ENCODE data around the gene TMEM131. TPM values are rescaled to one million over a fixed set of nuclear protein-coding genes. Genes with fewer than 3 reads are reported as not detected.

TMEM131 gene
- total and polyA plus RNA-seq, 10 of the 15 experiments (the other 5 are each of a cell fraction or from before 2014, with no cell fraction given), result 6.0 to 48.2 (median 23.2) TPM

DNA sequence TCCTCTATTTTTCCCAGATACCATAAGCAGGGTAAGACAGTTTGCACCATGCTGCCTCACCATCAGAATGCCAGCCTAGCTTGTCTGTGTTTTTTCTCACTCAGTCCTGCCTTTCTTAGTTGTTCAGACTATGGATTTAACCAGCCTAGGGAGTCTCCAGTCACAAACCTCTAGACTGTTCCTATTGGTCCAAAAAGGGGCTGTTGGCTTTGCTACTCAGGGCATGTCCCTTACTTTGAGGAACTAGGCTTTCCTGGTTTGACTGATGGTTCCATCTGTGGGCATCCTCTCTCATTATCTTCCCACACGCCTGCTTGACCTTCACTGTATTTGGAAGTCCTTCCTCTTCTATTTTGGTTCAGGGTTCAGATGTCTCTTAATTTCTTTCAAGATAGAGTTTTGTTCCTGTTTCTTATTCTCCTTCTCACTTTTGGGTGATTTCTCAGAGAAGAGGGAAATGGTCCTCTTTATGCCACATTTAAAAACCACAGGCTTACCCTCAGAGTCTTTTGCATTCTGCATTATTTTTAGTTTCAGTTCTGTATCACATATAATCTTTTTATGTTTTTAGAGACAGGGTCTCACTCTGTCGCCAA is 31.3 kb upstream of the TMEM131 start:
- Histone ChIP-seq H3K4me3 (peak overlapping the region; percentile 53), H3K27ac (ENCODE audit: control insufficient read depth, insufficient read depth) (peak overlapping the region; percentile 80), H3K36me3 (ENCODE audit: control insufficient read depth in 2 of 2, insufficient read depth in 2 of 2, low read length in 1 of 2) (no peaks in the 10 kb centered on the region), H3K27me3 (replicated peaks in 1 of 2; ENCODE audit: control insufficient read depth in 2 of 2, insufficient read depth in 2 of 2, low read length in 1 of 2) (no peaks in the 10 kb centered on the region), H3K4me1 (ENCODE audit: control insufficient read depth, insufficient read depth, low read length) (peaks cover 35% of the 10 kb centered on the region), H4K20me1 (ENCODE audit: control insufficient read depth, insufficient read depth) (no peaks in the 10 kb centered on the region), H3K79me2 (ENCODE audit: control insufficient read depth, insufficient read depth, low read length) (no peaks in the 10 kb centered on the region), H3K9me3 (replicated peaks; ENCODE audit: control insufficient read depth, insufficient read depth, low read length) (no peaks in the 10 kb centered on the region; the same call in 1 of the 3 replicates), H3K9ac (ENCODE audit: control insufficient read depth, insufficient read depth, low read length) (peak overlapping the region; percentile 49; the same call in 1 of the 2 replicates), H3K4me2 (ENCODE audit: control insufficient read depth, insufficient read depth) (peak overlapping the region; percentile 60), H2AFZ (ENCODE audit: control insufficient read depth, low read depth, low read length) (no peak overlapping the region)
- ATAC-seq (peak; percentile 93), DNase-seq (ENCODE audit: low read depth, low spot score) (peak; percentile 98), FAIRE-seq (peak; percentile 77)
- no TSS peak for BruUV-seq (replicated peaks)
- ChIA-PET SMC1A (ENCODE audit: uncharacterized antibody, unreplicated experiment) (interaction anchor here (0.7 to 4.2 kb wide), 26 partner anchors 8 to 242 kb away, joined by 3 to 28 read pairs (median 6); no protein-coding TSS in a partner anchor), POLR2A (interaction anchor here (0.6 to 1.7 kb wide), 7 partner anchors 8 to 113 kb away, joined by 3 to 7 read pairs (median 3); no protein-coding TSS in a partner anchor), RAD21 (ENCODE audit: unreplicated experiment) (interaction anchor here (1.0 to 4.1 kb wide), 12 partner anchors 11 to 157 kb away, joined by 3 to 26 read pairs (median 5); no protein-coding TSS in a partner anchor), CTCF (interaction anchor here (1.0 to 1.8 kb wide), 8 partner anchors 10 to 119 kb away, joined by 3 to 7 read pairs (median 5); partner anchors contain the start of gene VWA3B)
- 0% methylated on average over 2 of the region's 2 CpGs for WGBS (ENCODE audit: insufficient coverage, insufficient replicate concordance, low lambda C conversion rate, missing lambda C conversion rate)
- in situ Hi-C loops (cut with MboI) (no loop called here), intact Hi-C loops (cut with micrococcal nuclease; ENCODE audit: unreplicated experiment) (loop anchor here (1.0 to 5.0 kb wide), 6 partner anchors 15 to 220 kb away; no protein-coding TSS in a partner anchor)
- peak; percentile 91 for TF ChIP-seq MEF2B (IDR thresholded peaks at IDR 0.05; ENCODE audit: partially characterized antibody, poor library complexity, severe bottlenecking)
- no peak for TF ChIP-seq HDGF (IDR thresholded peaks at IDR 0.05)
- peak in 1 of 2 experiments; percentile 19; a peak in 1 of 3 replicates for TF ChIP-seq EGR1 (IDR thresholded peaks at IDR 0.05; ENCODE audit: borderline replicate concordance in 1 of 2, low read depth in 2 of 2, low read length in 2 of 2)
- no peak for TF ChIP-seq MYB (IDR thresholded peaks at IDR 0.05; ENCODE audit: borderline replicate concordance, low read depth, low read length)
- peak in 1 of 2 experiments; percentile 79; a peak in 2 of 4 replicates for TF ChIP-seq CEBPB (IDR thresholded peaks at IDR 0.05; ENCODE audit: borderline replicate concordance in 1 of 2, low read depth in 2 of 2, low read length in 2 of 2)
- peak; percentile 75; the same call in 1 of the 2 replicates for TF ChIP-seq JUND (IDR thresholded peaks at IDR 0.05; ENCODE audit: low read depth, low read length)
- TF ChIP-seq JUNB (IDR thresholded peaks at IDR 0.05), result peak; percentile 96
- TF ChIP-seq BACH1 (IDR thresholded peaks at IDR 0.05; ENCODE audit: borderline replicate concordance), result peak; percentile 91
- TF ChIP-seq, protein P1, sequence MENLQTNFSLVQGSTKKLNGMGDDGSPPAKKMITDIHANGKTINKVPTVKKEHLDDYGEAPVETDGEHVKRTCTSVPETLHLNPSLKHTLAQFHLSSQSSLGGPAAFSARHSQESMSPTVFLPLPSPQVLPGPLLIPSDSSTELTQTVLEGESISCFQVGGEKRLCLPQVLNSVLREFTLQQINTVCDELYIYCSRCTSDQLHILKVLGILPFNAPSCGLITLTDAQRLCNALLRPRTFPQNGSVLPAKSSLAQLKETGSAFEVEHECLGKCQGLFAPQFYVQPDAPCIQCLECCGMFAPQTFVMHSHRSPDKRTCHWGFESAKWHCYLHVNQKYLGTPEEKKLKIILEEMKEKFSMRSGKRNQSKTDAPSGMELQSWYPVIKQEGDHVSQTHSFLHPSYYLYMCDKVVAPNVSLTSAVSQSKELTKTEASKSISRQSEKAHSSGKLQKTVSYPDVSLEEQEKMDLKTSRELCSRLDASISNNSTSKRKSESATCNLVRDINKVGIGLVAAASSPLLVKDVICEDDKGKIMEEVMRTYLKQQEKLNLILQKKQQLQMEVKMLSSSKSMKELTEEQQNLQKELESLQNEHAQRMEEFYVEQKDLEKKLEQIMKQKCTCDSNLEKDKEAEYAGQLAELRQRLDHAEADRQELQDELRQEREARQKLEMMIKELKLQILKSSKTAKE (IDR thresholded peaks at IDR 0.05; ENCODE audit: low read depth, poor library complexity, severe bottlenecking), result peak; percentile 95
- TF ChIP-seq MXI1 (IDR thresholded peaks at IDR 0.05; ENCODE audit: low read depth, low read length), result peak; percentile 43; the same call in 1 of the 2 replicates
- TF ChIP-seq, protein P2, sequence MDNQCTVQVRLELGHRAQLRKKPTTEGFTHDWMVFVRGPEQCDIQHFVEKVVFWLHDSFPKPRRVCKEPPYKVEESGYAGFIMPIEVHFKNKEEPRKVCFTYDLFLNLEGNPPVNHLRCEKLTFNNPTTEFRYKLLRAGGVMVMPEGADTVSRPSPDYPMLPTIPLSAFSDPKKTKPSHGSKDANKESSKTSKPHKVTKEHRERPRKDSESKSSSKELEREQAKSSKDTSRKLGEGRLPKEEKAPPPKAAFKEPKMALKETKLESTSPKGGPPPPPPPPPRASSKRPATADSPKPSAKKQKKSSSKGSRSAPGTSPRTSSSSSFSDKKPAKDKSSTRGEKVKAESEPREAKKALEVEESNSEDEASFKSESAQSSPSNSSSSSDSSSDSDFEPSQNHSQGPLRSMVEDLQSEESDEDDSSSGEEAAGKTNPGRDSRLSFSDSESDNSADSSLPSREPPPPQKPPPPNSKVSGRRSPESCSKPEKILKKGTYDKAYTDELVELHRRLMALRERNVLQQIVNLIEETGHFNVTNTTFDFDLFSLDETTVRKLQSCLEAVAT (IDR thresholded peaks at IDR 0.05), result peak; percentile 65
- 0 out of 2 replicates have a peak, but pooled peaks have one; percentile 7 for TF ChIP-seq ZNF24 (IDR thresholded peaks at IDR 0.05)
- TF ChIP-seq RUNX3 (IDR thresholded peaks at IDR 0.05; ENCODE audit: low read length), result peak; percentile 94
- peak; percentile 99 for TF ChIP-seq DPF2 (IDR thresholded peaks at IDR 0.05)
- peak; percentile 99 for TF ChIP-seq MTA2 (IDR thresholded peaks at IDR 0.05; ENCODE audit: low read depth)
- TF ChIP-seq SUZ12 (IDR thresholded peaks at IDR 0.05; ENCODE audit: unreplicated experiment), result no peak
- peak; percentile 98; the same call in 1 of the 2 replicates for TF ChIP-seq MTA3 (IDR thresholded peaks at IDR 0.05; ENCODE audit: borderline replicate concordance, low read length)
- no peak for TF ChIP-seq POLR2A (IDR thresholded peaks at IDR 0.05; ENCODE audit: low read depth, low read length)
- no peak for TF ChIP-seq SMARCA5 (IDR thresholded peaks at IDR 0.05)
- TF ChIP-seq, protein P3, sequence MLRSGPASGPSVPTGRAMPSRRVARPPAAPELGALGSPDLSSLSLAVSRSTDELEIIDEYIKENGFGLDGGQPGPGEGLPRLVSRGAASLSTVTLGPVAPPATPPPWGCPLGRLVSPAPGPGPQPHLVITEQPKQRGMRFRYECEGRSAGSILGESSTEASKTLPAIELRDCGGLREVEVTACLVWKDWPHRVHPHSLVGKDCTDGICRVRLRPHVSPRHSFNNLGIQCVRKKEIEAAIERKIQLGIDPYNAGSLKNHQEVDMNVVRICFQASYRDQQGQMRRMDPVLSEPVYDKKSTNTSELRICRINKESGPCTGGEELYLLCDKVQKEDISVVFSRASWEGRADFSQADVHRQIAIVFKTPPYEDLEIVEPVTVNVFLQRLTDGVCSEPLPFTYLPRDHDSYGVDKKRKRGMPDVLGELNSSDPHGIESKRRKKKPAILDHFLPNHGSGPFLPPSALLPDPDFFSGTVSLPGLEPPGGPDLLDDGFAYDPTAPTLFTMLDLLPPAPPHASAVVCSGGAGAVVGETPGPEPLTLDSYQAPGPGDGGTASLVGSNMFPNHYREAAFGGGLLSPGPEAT (IDR thresholded peaks at IDR 0.05; ENCODE audit: low read depth), result peak; percentile 97

All from GM12878 (cell line).